GM18858 (cell line): ENCODE data around the gene MXRA8.
"Not testable (repeated sequence)": the region's sequence is repeated elsewhere in the genome, so short reads cannot be mapped to it uniquely, and the experiment has no call there.

Experiments
- ATAC-seq: cut with Tn5 transposase; IDR thresholded peaks from one replicate; pipeline ENCODE4 v1.9.1; 2021; ENCODE audit not compliant: unreplicated experiment

The MXRA8 gene

DNA sequence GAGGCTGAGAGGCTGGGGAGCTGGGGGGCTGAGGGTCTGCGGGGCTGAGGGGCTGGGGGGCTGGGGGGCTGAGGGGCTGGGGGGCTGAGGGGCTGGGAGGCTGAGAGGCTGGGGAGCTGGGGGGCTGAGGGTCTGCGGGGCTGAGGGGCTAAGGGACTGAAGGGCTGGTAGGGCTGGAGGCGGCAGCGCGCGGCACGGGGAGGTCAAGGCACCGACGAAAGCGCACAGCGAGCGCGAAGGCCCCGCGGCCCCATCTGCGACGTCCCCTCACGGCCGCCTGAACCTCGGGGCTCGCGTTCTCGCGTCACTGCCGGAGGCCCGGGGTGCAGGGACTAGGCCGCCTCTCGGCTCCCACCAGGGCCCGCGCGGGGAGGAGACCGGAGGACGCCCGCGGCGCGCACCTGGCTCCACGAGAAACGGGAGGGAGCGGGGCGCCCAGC is 34.3 kb downstream of the MXRA8 start:
- ATAC-seq: no peak

DNA sequence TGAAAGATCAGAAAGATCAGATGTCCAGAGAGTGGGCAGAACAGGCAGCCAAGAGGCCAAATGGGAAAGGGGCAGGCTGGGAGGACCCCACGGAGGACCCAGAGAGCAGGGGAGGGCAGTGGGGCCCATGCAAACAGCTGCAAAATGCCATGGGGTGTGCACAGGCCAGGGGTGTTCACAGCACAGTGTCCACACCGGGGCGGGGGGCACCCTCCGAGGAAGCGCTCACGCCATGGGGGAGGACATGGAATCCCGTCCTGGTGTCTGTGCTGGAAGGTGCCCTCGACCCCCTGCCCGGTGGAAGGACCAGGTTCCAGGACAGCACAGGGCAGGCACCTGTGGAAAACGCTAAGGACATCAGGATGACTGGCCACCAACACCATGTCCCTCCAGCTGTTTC is 35.4 kb downstream of the MXRA8 start:
- ATAC-seq: no peak

DNA sequence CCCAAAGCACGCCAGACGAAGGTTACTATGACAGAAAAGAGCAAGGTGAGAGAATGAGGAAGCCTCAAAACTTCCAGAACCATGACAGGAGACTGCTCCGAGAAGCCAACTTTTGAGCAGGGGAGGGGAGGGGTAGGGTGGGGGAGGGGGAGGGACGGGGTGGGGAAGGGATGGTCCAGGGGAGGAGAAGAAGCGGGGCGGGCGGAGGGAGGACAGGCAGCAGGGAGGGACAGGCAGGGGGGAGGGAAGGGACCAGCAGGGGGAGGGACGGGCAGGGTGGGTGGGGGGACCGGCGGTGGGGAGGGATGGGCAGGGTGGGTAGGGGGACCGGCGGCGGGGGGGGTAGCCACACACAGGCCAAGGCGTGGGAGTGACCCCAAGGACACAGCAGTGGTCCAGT is 35.9 kb downstream of the MXRA8 start:
- ATAC-seq: no peak

DNA sequence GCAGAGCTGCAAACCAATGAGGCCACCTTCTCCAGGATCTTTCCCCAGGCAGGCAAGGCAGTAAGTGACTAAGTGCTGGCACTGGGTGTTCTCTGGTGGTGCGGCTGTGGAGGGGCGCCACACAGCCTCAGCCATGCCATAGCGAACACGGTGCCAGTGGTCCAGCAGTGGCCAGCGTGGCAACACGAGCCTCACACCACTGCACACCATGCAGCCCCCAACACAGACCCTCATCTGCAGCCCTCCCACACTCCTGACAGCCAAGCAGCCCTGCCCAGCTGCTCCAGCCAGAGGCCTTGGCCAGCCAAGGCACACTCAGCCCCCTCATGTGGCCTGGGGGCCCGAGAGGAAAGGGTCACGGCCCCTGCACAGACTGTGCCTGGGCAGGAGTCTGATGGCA is 36.9 kb downstream of the MXRA8 start:
- ATAC-seq: no peak

DNA sequence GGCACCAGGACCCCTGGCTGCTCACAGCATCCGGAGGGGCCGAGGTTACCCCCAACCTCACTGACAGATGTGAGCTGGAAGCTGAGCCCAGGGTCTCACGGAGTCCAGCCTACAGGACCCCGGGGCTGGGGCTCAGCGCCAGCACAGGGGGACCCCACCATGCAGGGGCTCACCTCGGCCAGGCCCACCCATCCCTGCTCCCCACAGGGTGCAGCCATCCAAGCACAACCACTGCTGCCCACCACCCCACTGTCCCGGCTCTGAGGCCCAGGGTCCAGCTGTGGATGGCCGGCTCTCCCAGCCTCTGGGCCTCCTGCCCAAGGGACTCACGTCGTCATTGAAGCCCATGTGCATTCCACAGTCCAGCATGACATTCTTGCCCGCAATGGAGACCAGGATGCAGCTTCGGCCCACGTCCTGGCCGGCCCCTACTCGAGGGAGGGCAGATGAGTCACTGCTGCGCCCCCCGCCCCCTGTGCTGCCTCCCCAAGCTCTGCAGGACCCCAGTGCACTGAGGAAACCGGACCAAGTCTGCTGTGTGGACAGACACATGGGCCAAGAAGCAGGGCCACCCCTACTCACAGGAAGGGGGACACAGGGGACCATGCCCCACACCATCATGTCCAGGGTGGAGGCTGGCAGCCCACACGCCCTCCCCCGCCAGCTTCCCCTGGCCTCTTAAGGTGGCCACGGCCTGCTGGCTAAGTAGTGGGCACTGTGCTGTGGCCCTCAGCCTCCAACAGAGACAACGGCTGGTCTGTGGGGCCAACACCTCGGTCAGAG is 37.5 kb downstream of the MXRA8 start:
- ATAC-seq: no peak

DNA sequence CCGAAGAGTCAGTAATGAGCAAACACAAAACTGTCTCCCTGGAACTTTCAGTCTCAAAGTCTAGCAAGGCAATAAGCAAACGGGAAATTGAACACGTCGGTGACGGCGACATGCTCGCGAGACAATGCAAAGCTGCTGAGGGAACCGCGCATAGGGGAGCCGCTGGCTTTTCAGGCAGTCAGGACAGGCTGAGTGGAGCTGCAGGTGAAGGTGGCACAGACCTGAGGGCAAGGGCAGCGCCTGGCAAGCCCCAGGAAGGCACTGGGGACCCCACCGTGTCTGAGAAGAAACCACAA is 38.8 kb downstream of the MXRA8 start:
- no peak for ATAC-seq

DNA sequence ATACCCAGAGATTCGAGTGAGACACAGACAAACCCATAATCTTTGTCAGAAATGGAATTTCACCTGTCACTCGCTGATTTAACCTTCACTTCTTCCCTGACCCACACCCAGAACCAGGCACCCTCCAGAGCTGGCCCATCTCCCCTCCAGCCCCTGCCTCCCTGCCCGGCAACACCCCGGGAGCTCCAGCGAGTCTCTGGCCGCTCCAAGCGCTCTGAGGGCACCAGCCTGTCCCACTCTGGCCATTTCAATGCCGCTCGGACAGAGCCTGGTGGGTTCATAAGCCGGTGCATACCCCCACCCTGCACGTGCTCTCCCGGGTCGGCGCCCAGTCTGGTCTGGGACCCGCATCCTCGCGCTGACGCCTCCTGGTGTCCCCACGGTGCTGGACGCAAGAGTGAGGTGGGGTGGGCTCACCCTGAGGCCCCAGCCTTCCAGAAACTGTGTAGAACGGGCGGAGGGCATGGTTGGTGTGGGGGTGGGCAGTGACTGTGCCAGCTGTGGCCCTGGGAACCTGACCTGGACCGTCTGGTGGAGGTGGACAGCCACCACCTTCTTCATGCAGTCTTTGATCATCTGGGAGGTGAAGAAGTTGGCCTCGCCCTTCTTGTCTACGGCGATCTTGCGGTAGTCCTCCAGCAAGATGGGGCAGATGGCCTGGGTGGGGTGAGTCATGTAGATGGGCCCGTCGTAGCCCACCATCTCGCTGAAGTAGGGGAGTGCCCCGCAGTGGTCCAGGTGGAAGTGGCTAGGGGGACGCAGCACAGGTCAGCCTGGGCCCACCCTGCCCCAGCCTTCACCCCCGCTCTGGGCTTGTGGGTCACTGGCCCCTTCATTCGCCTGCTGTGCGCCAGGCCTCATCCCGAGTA is 39.3 kb downstream of the MXRA8 start:
- ATAC-seq: no peak

DNA sequence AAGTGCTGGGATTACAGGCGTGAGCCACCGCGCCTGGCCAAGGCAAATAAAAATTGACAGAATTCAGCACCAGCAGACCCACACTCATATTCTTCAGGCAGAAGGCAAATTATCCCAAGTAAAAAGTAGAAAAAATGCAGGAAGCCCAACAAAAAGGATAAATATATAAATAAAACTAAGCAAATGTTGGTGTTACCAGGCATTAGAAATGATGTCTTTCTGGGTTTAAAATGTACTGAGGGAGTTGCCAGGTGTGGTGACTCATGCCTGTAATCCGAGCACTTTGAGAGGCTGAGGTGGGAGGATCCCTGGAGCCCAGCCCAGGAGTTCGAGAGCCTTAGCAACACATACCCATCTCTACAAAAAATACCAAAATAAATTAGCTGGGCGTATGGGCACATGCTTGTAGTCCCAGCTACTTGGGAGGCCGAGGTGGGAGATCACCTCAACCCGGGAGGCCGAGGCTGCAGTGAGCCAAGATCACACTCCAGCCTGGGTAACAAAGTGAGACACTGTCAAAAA is 40.2 kb downstream of the MXRA8 start:
- no peak for ATAC-seq

DNA sequence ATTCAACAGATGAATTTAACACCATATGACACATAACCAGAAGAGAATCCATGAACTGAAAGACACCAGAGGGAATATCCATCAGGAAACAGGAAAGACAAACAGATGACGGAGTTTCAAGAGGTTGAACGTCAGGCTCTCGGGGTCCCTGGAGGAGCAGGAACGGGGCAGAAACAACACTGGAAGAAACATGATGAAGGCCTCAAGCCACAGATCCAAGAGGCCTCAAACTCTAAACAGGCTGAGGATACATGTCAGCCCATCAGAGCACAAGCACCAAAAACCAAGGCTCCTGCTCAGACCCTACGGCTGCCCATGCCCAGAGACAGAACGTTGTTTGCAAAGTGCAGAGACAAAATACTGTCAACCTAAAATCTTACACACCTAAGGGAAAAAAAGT is 40.9 kb downstream of the MXRA8 start:
- no peak for ATAC-seq

DNA sequence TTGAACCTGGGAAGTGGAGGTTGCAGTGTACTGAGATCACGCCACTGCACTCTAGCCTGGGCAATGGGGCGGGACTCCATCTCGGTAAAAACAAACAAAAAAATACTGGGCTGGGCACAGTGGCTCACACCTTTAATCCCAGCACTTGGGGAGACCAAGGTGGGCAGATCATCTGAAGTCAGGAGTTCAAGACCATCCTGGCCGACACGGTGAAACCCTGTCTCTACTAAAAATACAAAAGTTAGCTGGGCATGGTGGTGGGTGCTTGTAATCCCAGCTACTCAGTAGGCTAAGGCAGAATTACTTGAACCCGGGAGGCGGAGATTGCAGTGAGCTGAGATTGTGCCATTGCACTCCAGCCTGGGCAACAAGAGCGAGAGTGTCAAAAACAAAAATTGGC is 42.2 kb downstream of the MXRA8 start:
- not testable (repeated sequence) for ATAC-seq

DNA sequence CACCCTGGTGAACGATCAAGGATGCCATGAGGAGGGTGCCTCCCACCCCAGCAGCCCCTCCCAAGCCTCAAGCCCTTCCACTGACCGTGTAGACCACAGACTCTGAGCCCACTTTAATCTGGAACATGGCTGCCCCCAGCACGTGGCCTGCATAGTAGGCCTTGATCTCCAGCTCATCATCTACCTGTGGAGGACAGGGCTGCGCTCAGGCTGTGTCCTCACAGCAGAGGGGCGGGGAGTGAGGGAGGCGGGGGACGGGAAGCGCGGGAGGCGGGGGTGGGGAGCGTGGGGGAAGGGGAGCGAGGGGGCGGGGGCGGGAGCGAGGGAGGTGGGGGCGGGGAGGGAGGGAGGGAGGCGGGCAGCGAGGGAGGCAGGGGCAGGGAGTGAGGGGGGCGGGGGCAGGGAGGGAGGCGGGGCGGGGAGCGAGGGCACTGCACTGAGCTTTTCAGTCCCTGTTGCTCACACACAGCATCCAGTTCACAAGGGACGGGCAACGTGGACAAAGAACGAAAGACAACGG is 42.9 kb downstream of the MXRA8 start:
- no peak for ATAC-seq

DNA sequence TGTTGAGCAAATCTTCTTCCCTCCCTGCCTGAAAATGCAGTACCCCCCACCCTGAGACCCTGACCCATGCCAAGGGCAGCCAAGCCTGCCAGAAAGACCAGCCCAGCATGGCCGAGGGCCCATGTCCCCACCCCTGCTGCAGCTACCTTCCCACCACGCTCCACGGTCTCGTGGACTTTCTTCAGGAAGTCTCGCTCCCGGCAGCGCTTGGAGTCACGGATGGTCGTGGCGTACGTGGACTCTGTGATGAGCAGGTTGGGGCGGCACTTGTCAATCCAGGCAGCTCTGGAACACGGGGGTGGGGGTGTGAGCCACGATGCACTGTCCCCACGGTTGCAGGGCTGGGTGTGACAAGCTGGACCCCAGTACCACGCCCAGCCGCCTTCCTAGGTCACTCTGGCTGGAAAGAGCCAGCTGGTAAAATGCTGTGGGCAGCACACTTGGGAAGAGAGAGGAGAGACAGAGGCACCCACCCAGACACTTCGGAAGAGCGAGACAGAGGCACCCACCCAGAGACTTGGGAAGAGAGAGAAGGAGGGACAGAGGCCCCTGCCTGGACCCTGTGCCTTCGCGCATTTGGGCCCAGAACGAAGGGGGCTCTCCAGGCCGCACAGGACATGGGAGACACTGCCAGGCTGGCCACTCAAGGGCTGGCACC is 43.5 kb downstream of the MXRA8 start:
- ATAC-seq: no peak

DNA sequence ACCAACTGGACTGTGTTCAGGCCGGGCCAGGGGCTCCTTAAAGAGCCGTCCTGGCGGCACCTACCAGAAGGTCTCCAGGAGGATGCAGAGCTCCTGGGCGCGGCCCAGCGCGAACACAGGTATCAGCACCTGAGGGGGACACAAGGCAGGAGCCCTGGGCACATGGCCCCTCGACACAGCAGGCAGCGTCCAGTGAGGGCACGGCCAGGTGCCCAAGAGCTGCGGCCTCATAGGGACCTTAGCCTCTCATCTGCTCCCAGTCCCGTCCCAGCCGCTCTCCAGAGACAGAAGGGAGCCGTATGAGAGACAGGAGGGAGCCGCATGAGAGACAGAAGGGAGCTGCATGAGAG is 44.1 kb downstream of the MXRA8 start:
- ATAC-seq: no peak

DNA sequence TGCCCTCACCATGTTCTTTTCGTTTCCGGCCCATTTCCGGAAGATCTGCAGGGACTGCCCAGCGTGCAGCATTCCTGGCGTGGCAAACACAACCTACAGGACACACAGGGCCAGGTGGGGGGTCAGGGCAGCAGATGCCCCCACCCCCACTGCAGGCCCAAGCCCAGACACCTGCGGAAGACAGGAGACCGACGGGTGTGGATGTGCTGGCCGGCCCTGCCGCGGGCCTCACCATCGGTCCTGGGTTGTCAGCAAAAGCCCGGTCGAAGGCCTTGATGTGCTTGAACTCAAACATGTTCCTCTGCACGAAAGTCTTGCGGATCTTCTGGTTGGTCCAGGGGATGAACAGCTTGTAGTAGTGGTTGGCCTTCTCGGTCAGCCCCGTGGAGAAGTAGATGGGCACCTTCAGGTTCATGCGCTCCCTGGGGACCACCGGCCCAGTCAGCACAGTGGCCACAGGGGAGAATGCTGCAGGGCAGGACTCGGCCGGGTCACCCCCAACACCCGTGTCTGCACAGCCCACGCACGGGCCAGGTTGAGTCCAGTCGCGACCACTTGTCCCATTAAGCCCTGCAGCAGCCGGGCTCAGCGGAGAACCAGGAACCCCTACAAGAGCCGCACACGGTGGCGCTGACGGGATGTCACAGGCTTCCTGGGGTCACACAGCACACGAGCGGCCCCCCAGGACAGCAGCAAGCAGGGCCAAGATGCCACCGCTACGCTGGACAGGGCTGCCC is 44.7 kb downstream of the MXRA8 start:
- ATAC-seq: no peak

DNA sequence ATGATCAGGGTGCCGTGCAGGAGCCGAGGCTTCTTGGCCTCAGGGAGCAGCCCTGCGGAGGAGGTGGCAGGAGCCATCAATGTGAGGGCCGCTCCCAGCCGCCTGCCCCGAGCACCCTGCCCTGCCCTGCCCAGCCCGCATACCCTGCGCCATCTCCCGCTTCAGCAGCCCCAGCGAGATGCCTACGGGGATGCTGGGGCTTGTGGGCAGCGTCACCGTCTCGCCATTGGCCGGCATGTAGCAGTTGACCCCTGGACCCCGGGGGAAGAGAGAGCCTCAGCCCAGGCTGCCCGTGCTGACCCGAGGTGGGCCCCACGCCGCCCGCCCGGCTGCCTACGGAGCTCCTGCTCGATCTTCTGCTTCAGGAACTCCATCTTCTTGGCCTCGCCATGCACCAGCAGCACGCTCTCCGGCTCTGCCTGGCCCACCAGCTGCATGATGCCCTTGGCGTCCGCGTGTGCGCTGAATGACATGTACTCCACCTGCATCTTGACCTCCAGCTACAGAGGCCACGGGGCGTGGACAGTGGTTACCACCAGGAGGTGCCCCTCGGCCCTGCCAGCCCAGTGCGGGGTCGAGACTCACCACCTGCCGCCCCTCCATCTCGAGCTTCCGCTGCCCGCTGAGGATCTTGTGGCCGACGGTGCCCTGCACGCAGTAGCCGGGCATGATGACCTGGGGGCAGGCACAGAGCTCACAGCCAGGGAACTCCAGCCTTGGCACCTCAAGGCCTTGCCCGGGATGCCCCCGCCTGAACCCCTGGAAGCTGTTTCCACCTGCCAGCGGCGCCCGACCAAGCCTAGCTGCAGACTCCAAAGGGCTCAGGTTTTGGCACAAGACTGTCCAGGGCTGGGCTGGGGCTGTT is 45.7 kb downstream of the MXRA8 start:
- no peak for ATAC-seq

DNA sequence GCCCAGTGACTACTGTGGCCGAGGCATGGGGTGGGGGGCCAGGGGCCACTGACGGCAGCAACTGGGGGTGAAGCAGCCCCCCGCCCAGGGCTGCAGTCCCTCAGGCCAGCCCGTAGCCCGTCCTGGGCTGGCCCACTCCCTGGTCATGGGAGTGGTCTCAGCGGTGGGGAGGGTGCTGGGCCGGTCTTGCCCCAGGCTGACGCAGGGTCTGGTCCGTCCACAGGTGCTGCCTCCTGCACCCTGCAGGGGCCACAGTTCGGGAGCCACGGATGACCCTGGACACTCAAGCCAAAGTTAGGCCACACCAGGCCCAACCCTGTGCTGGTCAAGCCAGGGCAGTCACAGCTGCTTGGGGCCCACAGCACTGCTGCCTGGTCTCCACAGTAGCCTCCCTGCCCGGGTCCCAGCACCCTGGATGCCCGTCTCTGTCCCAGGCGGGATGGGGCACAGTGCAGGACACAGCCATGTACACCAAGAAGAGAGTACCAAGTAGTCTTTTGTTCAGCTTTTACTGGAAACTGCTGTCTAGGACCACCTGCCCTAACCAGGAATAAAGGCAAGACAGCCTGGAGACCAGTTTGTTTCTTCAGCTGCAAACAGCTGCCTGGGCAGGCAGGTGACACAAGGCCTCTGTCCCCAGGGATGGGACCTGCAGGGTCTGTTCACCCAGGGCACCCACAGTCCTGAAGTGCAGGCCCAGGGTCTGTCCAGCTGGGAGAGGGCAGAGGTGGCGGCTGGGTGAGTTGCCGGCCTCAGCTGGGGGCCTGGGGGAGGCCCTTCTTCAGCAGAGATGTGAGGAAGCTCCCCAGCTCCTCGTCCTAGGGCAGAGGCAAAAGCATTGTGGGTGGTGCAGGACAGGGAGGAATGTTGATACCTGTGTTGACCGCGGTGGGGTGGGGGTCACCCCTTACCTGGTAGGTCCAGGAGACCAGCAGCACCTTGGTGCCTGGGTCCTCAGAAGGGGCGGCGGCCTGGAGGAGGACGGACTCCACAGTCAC is 46.9 kb downstream of the MXRA8 start:
- no peak for ATAC-seq

DNA sequence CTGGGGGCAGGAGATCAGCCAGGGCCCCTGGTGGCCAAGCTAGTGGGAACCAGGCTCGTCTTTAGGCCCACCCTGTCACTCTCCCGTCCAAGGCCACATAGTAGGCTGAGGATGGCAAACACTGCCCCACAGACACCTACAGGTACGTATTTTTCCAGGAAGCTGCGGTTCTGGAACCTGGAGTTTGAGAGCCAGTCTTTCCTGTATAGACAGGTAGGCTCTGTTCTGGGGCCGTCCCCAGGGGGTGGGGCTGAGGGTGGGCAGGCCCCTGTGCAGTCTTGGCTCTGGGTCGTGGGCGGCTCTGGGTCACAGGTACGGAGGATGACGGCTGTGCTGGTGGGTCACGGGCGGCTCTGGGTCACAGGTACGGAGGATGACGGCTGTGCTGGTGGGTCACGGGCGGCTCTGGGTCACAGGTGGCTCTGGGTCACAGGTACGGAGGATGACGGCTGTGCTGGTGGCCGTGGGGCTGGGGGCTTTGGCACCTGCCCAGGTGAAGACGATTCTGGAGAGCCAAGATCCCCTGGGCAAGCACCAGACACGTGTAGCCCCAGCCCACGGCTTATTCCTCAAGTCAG is 47.8 kb downstream of the MXRA8 start:
- no peak for ATAC-seq

DNA sequence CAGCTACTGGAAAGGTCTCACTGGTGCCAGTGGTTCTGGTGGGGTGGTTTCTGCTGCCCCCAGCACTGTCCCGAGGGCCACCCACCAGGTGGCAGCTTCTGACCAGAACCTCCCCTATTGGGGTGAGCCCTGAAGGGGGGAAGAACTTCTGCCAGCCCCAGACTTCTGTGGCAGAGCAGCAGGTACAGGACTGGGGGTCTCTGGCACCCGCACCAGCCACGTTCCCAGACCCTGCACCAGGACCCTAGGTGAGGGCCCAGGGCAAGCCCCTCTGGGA is 48.3 kb downstream of the MXRA8 start:
- ATAC-seq: no peak
